H9 (cell line): Measurements from ENCODE around the gene R3HDM2. TPM values are rescaled to one million over a fixed set of nuclear protein-coding genes. Genes with fewer than 3 reads are reported as not detected.

Experiments used
- DNase-seq: peaks from one replicate; pipeline ENCODE4 v3.0.0-alpha.2; 2017
- H2AFZ ChIP-seq: one replicate; pipeline ENCODE4 v1.6.1; 2013; ENCODE audit warnings: mild to moderate bottlenecking, low read length, control low read depth, moderate library complexity
- H2AK5ac ChIP-seq: 2 replicates; pipeline ENCODE4 v1.6.1; 2013; ENCODE audit warnings: low read length, control low read depth, mixed read lengths; ENCODE audit not compliant: insufficient read length
- H2BK120ac ChIP-seq: one replicate; pipeline ENCODE4 v1.6.1; 2013; ENCODE audit warnings: low read depth, mild to moderate bottlenecking, low read length, control low read depth, inconsistent platforms; ENCODE audit not compliant: poor library complexity, severe bottlenecking
- H2BK12ac ChIP-seq: 2 replicates; pipeline ENCODE4 v1.6.1; 2013; ENCODE audit warnings: low read length, control low read depth, mixed read lengths, low read depth; ENCODE audit not compliant: insufficient read length
- H2BK15ac ChIP-seq: 2 replicates; pipeline ENCODE4 v1.6.1; 2013; ENCODE audit warnings: low read depth, low read length, control low read depth
- H2BK20ac ChIP-seq: one replicate; pipeline ENCODE4 v1.6.1; 2013; ENCODE audit warnings: low read depth, mild to moderate bottlenecking, low read length, control low read depth, inconsistent platforms; ENCODE audit not compliant: poor library complexity, severe bottlenecking
- H2BK5ac ChIP-seq: 2 replicates; pipeline ENCODE4 v1.6.1; 2013; ENCODE audit warnings: low read length, control low read depth, mixed read lengths; ENCODE audit not compliant: insufficient read length
- H3K14ac ChIP-seq: 2 replicates; pipeline ENCODE4 v1.6.1; 2013; ENCODE audit warnings: low read length, control low read depth; ENCODE audit not compliant: insufficient read depth
- H3K18ac ChIP-seq: 2 replicates; pipeline ENCODE4 v1.6.1; 2013; ENCODE audit warnings: low read depth, mild to moderate bottlenecking, mixed read lengths, low read length, control low read depth; ENCODE audit not compliant: insufficient read length
- H3K23ac ChIP-seq: 2 replicates; pipeline ENCODE4 v1.6.1; 2013; ENCODE audit warnings: low read length, control low read depth, mixed read lengths, low read depth; ENCODE audit not compliant: insufficient read length
- H3K23me2 ChIP-seq: 2 replicates; pipeline ENCODE4 v1.6.1; 2013; ENCODE audit warnings: low read depth, mild to moderate bottlenecking, mixed read lengths, low read length, control low read depth; ENCODE audit not compliant: insufficient read length, poor library complexity, severe bottlenecking
- H3K27ac ChIP-seq: 2 replicates; pipeline ENCODE4 v1.5.1; 2013; ENCODE audit warnings: low read length, control low read depth, mixed read lengths, low read depth; ENCODE audit not compliant: insufficient read length
- H3K27me3 ChIP-seq: 2 replicates; pipeline ENCODE4 v1.6.1; 2013; ENCODE audit warnings: low read length, control low read depth, inconsistent platforms; ENCODE audit not compliant: insufficient read depth
- H3K4ac ChIP-seq: 2 replicates; pipeline ENCODE4 v1.6.1; 2013; ENCODE audit warnings: low read depth, mild to moderate bottlenecking, control low read depth, inconsistent platforms, low read length, moderate library complexity
- H3K4me1 ChIP-seq: 2 replicates; pipeline ENCODE4 v1.6.1; 2013; ENCODE audit warnings: low read length, control low read depth, inconsistent platforms; ENCODE audit not compliant: insufficient read depth
- H3K4me2 ChIP-seq: 2 replicates; pipeline ENCODE4 v1.6.1; 2013; ENCODE audit warnings: low read length, control low read depth, mixed read lengths; ENCODE audit not compliant: insufficient read length, insufficient read depth
- H3K56ac ChIP-seq: 2 replicates; pipeline ENCODE4 v1.6.1; 2013; ENCODE audit warnings: low read depth, mild to moderate bottlenecking, mixed read lengths, low read length, control low read depth; ENCODE audit not compliant: insufficient read length
- H3K79me1 ChIP-seq: 2 replicates; pipeline ENCODE4 v1.6.1; 2013; ENCODE audit warnings: low read depth, mild to moderate bottlenecking, moderate library complexity, low read length, control low read depth, inconsistent platforms; ENCODE audit not compliant: insufficient read depth, poor library complexity, severe bottlenecking
- H3K79me2 ChIP-seq: 2 replicates; pipeline ENCODE4 v1.6.1; 2013; ENCODE audit warnings: low read length, control low read depth, inconsistent platforms; ENCODE audit not compliant: insufficient read depth
- H3K9ac ChIP-seq: 2 replicates; pipeline ENCODE4 v1.6.1; 2013; ENCODE audit warnings: low read length, control low read depth, mixed read lengths; ENCODE audit not compliant: insufficient read length; ENCODE audit errors: extremely low read depth
- H3K9me3 ChIP-seq: one replicate; pipeline ENCODE4 v1.6.1; 2013; ENCODE audit warnings: low read depth, low read length, inconsistent platforms; ENCODE audit not compliant: control insufficient read depth
- H3T11ph ChIP-seq: one replicate; pipeline ENCODE4 v1.6.1; 2013; ENCODE audit warnings: mild to moderate bottlenecking, low read length, control low read depth, inconsistent platforms
- H4K20me1 ChIP-seq: one replicate; pipeline ENCODE4 v1.6.1; 2013; ENCODE audit not compliant: control insufficient read depth, insufficient read length, insufficient read depth
- H4K5ac ChIP-seq: 2 replicates; pipeline ENCODE4 v1.6.1; 2013; ENCODE audit warnings: low read depth, mild to moderate bottlenecking, mixed read lengths, low read length, control low read depth; ENCODE audit not compliant: insufficient read length
- H4K8ac ChIP-seq: replicated peaks from 2 replicates; pipeline ENCODE4 v1.6.1; 2013; ENCODE audit warnings: low read length, control low read depth, mixed read lengths, low read depth; ENCODE audit not compliant: insufficient read length
- H4K91ac ChIP-seq: 2 replicates; pipeline ENCODE4 v1.6.1; 2013; ENCODE audit warnings: low read depth, mild to moderate bottlenecking, moderate library complexity, mixed read lengths, low read length, control low read depth; ENCODE audit not compliant: insufficient read length
- H3K27ac Mint-ChIP-seq, 3 experiments: 2 replicates in 2 of 3; 3 replicates in 1 of 3; pipeline ENCODE4 v1.8.0; 2020 to 2021; ENCODE audit warnings: mixed read lengths in 3 of 3, mild to moderate bottlenecking in 1 of 3, moderate library complexity in 1 of 3
- H3K27me3 Mint-ChIP-seq: 2 replicates; pipeline ENCODE4 v1.8.0; 2021; ENCODE audit warnings: low read depth, mild to moderate bottlenecking, moderate library complexity, mixed read lengths
- H3K36me3 Mint-ChIP-seq, 3 experiments: 2 replicates in 2 of 3; 3 replicates in 1 of 3; pipeline ENCODE4 v1.8.0; 2020 to 2021; ENCODE audit warnings: low read depth in 3 of 3, mixed read lengths in 3 of 3; ENCODE audit not compliant: insufficient read depth in 1 of 3
- H3K4me1 Mint-ChIP-seq, 2 experiments: 2 replicates each; pipeline ENCODE4 v1.8.0; 2020; ENCODE audit warnings: mixed read lengths in 2 of 2
- H3K4me3 Mint-ChIP-seq, 2 experiments: 2 replicates in 1 of 2; 3 replicates in 1 of 2; pipeline ENCODE4 v1.8.0; 2020 to 2021; ENCODE audit warnings: mild to moderate bottlenecking in 2 of 2, mixed read lengths in 2 of 2, moderate library complexity in 1 of 2
- H3K9me3 Mint-ChIP-seq, 2 experiments: 2 replicates in 1 of 2; 3 replicates in 1 of 2; pipeline ENCODE4 v1.8.0; 2020; ENCODE audit warnings: mild to moderate bottlenecking in 2 of 2, mixed read lengths in 2 of 2, moderate library complexity in 1 of 2
- WGBS: extraction: QIAGEN DNeasy Blood & Tissue Kit; methylation state at CpG from one replicate; pipeline ENCODE4 v1.1.7; 2013; ENCODE audit warnings: missing lambda C conversion rate, low lambda C conversion rate, mixed read lengths; ENCODE audit not compliant: insufficient read length; ENCODE audit errors: extremely low coverage; 5-methylcytosine and 5-hydroxymethylcytosine counted together
- total RNA-seq: library from RNA; stranded (reverse); gene quantifications from 2 replicates; pipeline ENCODE4 v1.2.1, GENCODE V29; 2021
- TF ChIP-seq, protein P1 (sequence below): fragments of 200-600 bp; sonication (generic); conservative IDR thresholded peaks from 3 replicates; pipeline ENCODE4 v1.8.0; 2021; ENCODE audit warnings: antibody characterized with exemption, mild to moderate bottlenecking

R3HDM2 gene
- total RNA-seq, 1 experiment from 2014 or later = 43.9 TPM

DNA sequence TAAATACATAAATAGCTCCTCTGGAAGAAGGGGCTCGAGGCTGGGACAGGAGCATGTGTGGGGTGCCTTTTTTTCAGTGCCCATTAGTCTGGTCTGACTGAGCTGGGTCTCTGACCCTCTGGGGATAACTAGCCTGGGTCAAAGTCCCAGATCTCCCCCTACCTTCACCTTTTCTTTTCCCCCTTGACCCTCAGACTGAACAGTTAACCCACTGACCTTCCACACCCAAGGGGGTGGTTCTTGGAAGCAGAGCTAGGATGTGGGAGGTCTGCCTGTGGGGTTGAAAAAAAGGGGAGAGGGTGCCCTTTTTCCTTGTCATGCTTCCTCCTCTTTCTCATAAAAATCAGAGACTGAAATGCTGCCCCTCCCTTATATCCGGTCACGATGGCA is 27.8 kb upstream of the R3HDM2 start:
- Histone ChIP-seq H3K23ac (no peak overlapping the region), H3K27me3 (no peaks in the 10 kb centered on the region), H3K4me1 (no peaks in the 10 kb centered on the region; the same call in 1 of the 2 replicates), H3K9me3 (no peaks in the 10 kb centered on the region), H2AFZ (no peak overlapping the region), H3K79me1 (no peaks in the 10 kb centered on the region), H2BK12ac (no peak overlapping the region), H3T11ph (no peak overlapping the region), H2BK5ac (no peak overlapping the region), H4K91ac (no peak overlapping the region), H3K9ac (no peak overlapping the region), H3K27ac (peak overlapping the region; percentile 59), H3K4me2 (peak overlapping the region; percentile 90), H3K4ac (no peak overlapping the region), H4K8ac (no peak overlapping the region), H2BK15ac (no peak overlapping the region), H3K14ac (no peak overlapping the region; the same call in 1 of the 2 replicates), H3K18ac (no peak overlapping the region), H4K20me1 (no peaks in the 10 kb centered on the region), H3K79me2 (no peaks in the 10 kb centered on the region), H2AK5ac (no peak overlapping the region), H2BK120ac (no peak overlapping the region), H3K56ac (no peak overlapping the region), H2BK20ac (no peak overlapping the region), H4K5ac (no peak overlapping the region), H3K23me2 (peaks cover 34% of the 10 kb centered on the region)
- peak overlapping the region; percentile 94 to 97 (median 95) for H3K27ac Mint-ChIP-seq
- peaks cover 47 to 53% of the 10 kb centered on the region in 2 experiments for H3K4me1 Mint-ChIP-seq
- H3K4me3 Mint-ChIP-seq = peak overlapping the region; percentile 91 to 99
- H3K36me3 Mint-ChIP-seq = peaks cover 0 to 2% (median 0%) of the 10 kb centered on the region in 3 experiments; a peak in 2 of 7 replicates
- no peak for DNase-seq
- peaks cover 14% of the 10 kb centered on the region for H3K27me3 Mint-ChIP-seq
- TF ChIP-seq, protein P1, sequence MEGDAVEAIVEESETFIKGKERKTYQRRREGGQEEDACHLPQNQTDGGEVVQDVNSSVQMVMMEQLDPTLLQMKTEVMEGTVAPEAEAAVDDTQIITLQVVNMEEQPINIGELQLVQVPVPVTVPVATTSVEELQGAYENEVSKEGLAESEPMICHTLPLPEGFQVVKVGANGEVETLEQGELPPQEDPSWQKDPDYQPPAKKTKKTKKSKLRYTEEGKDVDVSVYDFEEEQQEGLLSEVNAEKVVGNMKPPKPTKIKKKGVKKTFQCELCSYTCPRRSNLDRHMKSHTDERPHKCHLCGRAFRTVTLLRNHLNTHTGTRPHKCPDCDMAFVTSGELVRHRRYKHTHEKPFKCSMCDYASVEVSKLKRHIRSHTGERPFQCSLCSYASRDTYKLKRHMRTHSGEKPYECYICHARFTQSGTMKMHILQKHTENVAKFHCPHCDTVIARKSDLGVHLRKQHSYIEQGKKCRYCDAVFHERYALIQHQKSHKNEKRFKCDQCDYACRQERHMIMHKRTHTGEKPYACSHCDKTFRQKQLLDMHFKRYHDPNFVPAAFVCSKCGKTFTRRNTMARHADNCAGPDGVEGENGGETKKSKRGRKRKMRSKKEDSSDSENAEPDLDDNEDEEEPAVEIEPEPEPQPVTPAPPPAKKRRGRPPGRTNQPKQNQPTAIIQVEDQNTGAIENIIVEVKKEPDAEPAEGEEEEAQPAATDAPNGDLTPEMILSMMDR = no peak
- WGBS = no CpG with 5 or more reads among the region's 3 CpGs
- no peaks in the 10 kb centered on the region for H3K9me3 Mint-ChIP-seq
